ENCODE results near the gene STK11IP.

STK11IP gene, protein sequence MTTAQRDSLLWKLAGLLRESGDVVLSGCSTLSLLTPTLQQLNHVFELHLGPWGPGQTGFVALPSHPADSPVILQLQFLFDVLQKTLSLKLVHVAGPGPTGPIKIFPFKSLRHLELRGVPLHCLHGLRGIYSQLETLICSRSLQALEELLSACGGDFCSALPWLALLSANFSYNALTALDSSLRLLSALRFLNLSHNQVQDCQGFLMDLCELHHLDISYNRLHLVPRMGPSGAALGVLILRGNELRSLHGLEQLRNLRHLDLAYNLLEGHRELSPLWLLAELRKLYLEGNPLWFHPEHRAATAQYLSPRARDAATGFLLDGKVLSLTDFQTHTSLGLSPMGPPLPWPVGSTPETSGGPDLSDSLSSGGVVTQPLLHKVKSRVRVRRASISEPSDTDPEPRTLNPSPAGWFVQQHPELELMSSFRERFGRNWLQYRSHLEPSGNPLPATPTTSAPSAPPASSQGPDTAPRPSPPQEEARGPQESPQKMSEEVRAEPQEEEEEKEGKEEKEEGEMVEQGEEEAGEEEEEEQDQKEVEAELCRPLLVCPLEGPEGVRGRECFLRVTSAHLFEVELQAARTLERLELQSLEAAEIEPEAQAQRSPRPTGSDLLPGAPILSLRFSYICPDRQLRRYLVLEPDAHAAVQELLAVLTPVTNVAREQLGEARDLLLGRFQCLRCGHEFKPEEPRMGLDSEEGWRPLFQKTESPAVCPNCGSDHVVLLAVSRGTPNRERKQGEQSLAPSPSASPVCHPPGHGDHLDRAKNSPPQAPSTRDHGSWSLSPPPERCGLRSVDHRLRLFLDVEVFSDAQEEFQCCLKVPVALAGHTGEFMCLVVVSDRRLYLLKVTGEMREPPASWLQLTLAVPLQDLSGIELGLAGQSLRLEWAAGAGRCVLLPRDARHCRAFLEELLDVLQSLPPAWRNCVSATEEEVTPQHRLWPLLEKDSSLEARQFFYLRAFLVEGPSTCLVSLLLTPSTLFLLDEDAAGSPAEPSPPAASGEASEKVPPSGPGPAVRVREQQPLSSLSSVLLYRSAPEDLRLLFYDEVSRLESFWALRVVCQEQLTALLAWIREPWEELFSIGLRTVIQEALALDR

DNA sequence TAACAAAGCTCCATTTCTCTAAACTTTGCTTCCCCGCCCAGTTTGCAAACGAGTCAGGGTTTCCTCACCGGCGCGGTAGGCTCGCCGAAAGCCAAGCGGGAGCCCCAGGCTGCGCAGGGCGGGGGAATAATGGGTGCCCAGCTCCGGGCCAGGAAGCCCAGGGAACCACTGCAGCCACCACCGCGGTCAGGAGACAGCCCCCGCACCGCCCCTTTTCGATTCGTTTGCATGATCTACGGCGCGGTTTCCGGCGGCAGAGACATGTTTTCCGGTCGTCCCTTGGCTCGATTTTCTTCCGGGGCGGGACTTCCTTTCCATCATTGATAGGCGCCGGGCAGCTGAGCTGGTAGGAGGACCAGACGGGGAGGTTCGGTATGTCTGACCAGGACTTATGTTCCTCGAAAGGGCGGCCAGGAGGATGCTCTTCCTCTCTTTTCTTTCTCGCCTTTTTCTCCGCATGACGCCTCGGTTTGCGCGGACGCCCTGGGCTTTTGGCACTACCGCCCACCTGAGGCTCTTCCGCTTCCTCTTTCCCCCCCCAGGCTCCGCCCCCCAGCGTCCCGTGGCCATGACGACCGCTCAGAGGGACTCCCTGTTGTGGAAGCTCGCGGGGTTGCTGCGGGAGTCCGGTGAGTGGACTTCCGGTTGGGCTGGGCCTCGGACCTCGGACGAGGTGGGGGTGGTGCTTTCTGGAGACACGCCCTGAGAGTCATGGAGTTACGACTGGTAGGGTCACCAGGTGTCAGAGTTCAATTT lies at the start of gene STK11IP:
Gene STK11IP (plus strand): TSS at position 306 of the 756 bp plus-strand sequence. CDS start 263 bp downstream, at position 569.
- peak; percentile 85 for DNase-seq

DNA sequence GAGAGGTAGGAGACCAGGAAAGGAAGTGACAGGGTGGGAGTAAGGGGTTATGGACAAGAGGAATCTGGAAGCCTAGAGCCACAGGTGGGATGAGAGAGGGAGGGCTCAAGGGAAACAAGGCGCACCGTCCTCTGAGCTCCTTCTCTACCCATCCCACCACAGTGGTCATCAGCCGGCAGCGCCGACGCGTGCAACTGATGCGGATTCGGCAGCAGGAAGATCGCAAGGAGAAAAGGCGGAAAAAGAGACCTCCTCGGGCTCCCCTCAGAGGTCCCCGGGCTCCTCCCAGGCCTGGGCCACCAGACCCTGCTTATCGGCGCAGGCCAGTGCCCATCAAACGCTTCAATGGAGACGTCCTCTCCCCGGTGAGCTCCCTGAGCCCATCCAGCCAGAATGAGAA lies 48.7 kb upstream of the STK11IP start:
- DNase-seq: no peak

DNA sequence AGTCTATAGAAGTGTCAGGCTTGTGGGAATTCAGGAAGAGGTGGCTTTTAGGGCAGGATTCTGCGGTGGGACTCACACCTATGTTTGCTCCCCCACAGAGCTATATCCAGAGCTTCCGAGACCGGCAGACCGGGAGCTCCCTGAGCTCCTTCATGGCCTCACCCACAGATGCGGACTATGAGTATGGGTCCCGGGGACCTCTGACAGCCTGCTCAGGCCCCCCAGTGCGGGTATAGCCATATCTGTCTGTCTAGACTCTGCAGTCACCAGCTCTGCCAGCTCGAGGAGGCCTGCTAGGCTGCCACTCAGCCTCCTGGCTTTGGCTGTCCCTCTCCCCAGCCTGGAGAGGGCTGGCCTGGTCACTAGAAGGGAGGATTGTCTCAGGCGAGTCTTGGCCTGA lies 48.0 kb upstream of the STK11IP start:
- DNase-seq: no peak

DNA sequence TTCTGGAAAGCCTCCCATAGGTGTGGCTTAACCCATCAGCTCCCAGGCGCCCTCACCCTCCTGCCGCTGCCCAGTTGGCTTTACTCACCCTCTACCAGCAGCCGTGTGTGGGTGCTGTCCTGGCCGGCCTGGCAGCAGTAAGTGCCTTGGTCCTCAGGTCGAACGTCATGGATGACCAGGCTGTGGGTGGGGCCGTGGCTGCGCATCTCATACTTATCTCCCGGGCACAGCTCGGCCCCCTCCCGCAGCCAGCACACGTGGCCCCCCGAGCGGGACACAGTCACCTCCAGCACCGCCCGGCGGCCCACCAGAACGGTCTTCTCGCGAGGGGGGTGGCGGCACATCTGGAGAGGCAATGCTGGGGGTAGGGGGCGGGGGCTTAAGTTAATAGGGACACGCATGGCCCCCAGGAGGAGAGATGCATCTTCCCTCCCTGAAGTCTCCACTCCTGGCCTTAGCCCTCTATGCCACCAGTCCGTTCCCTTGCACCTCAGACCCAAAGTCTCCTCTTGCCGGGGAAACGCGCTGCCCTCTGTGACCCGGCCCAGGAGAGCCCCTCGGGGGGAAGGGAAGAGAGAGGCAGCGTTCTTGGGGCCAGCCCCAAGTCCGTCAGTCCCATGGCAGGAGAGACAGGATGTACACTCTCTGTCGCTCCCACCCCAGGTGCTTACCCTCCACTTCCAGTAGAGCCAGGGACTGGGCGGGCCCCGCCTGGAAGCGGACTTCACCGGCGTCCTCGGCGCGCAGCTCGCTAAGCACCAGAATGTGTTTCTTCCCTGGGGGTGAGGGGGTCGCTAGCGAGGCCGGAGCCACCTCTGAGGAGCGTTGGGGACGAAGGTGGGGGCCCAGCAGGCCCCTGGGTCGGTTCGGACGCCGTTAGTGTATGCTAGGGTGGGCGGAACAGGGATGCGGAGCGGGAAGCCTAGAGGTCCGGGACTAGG lies 45.9 kb upstream of the STK11IP start:
- DNase-seq: no peak

DNA sequence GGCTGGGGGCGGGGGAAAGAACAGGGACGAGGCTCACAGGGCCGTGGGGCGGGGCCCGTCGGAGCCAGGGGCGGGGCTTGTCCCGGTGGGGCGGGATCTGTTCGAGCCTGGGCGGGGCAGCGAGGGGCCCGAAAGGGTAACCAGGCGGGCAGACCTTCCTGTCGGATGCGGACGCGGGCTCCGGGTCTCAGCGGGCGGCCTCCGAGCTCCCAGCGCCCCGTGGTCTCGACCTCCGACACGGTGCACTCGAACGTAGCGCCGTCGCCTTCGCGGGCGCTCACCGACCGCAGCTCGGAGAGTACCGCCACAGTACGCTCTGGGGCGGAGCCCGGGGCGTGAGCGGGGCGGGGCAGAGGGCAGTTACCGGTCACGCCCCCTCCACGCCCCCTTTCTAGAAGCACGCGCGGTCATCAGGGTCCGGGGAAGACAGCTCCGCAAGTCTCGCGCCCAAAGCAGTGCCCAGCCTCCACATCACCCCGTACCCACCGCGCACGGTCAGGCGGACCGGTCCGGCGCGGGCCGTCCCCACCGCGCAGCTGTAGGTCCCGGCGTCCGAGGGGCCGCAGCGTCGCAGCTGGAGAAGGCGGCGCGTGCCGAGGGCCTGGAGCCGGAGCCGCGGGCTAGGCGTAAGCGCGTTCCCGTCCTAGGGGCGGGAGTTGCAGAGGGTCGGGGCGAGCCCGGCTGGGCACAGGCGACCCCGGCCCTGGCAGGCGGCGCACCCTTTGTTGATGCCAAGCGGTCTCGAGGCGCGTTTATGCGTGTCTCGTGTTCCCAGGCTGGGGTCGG lies 45.1 kb upstream of the STK11IP start:
- peak; percentile 79 for DNase-seq

DNA sequence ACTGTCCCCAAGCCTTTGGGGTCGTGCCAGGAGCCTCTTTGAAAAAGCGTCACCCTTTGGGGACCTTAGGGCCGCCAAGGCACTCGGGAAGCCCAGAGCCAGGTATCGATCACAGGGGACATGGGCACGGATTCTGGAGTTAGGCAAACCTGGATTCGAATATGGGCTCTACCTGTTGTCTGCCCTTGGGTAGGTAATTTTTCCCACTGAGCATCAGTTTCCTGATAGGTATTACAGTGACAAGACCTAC lies 44.6 kb upstream of the STK11IP start:
- DNase-seq: no peak

DNA sequence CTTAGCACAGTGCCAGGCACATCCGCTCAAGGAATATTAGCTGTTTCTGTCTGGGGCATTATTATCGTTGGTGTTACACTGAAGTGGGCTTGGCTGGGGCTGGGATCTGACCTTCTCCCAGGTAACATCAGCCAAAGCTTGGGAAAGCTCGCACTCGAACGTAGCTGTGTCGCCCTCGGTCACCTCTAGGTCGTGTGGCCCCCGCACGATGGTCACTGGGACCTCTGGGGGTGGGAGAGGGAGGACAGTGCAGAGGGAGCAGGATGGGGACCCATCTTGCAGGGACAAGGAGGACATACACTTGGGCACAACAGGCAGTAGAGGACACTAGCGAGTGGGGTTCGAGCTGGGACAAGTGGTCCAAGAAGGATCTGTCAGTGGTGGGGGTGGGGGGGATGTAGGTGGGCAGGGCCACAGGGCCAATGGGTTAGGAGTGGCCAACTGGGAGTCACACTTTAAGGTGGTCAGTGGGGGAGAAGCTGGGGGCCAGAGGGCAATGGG lies 44.1 kb upstream of the STK11IP start:
- no peak for DNase-seq

DNA sequence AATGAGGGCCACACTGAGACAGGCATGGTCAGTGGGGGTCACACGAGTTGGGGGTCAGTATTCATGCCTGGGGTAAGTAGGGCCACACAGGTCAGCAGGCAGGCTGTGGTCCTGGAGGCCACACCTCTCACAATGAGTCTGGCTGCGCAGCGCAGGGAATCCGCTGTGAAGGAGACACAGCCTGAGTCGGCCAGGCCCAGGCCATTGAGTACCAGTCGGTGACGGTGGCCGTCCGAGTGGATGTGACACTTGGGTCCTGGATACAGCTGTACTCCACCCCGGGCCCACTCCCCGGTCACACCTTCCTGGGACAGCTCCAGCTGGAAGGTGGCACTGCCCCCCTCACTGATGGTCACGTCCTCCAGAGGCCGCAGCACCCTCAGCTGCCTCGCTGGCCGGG lies 43.3 kb upstream of the STK11IP start:
- no peak for DNase-seq

DNA sequence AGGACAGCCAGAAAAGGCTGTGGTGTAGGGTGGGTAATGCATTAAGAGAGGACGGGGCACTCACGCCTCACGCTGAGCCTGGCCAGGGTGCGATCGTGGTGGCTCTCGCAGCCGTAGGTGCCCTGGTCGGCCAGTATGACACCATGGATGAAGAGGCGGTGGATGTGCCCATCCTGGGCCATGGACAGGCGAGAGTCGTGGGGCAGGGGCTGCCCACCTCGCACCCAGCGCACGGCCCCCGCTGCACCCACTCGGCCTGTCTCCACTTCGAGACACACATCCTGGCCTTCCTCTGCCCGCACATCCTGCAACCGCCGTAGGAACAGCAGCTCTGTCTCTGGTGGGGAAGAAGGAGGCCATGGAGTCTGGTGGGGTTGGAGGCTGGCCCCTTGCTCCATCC lies 41.7 kb upstream of the STK11IP start:
- no peak for DNase-seq

DNA sequence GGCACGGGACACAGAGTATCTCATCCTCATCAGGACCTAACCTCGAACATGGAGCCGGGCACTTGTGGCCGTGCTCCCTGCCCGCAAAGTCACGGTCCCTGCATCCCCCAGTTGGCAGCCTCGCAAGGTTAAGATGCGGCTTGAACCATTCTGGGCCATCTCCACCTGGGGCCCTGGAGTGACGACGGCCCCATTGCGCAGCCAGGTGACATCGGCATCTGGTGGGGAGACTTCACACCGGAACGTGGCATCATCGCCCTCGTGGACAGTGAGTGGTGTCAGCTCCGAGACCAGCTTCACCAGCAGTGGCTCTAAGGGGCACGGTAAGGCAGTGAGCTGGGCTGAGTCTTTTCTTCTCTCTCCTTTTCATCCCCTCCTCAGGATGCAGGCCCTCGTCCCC lies 41.2 kb upstream of the STK11IP start:
- DNase-seq: no peak

DNA sequence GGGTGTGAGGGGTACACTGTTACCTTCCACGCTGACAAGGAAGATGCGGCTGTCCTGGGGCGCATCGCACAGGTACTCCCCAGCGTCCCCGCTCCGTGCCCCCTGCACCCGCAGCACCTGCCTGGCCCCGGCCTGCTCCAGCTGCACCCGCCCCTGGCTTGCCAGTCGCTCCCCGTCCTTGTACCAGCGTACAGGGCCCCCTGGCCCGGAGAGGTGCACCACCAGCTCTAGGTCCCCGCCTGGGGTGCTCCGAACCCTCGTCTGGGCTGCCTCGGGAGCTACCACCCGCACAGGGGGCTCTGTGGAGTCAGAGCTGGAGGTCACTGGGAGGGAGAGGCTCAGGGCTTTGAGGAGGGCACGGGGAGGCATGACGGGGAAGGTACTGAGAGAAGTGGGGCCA lies 40.3 kb upstream of the STK11IP start:
- no peak for DNase-seq

DNA sequence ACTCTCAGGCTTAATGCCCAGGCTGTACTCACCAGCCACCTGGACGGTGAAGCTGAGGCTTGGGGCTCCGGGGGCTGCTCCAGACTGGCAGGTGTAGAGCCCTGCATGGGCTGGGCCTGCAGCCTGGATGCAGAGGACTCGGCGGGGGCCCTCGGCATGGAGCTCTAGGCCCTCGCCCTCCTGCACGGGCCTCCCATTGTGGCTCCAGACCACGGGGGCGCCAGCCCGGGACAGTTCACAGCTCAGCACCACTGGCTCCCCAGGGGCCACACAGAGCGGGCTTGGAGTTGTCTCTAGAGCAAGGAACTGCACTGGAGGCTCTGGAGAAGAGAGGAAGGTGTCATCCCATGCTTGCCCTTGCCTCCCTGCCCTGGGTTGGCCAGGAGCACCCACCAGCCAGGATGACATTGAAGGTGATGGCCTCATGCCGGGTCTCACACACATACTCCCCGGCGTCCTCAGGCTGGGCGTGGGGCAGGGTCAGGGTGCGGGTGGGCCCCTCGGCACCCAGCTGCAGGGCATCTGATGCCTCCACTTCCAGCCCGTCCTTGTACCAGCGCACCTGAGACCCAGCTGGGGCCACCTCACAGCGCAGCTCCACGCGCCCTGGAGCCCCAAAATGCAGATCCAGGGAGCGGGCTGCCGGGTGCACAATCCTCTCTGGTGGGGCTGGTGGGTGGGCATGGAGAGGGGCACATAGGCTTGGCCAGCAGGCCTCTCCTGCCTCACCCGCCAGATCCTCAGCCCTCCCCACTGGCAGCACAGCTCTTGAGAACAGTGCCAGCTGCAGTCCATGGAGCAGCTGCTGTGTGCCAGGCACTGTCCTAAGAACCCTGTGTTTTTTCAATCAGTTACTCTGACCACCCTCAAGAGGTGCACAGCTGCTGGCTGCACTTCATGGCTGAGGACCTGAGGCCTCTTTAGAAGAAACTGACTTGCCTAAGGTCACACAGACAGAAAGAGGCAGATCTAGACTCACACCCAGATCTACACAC lies 39.6 kb upstream of the STK11IP start:
- DNase-seq: no peak

DNA sequence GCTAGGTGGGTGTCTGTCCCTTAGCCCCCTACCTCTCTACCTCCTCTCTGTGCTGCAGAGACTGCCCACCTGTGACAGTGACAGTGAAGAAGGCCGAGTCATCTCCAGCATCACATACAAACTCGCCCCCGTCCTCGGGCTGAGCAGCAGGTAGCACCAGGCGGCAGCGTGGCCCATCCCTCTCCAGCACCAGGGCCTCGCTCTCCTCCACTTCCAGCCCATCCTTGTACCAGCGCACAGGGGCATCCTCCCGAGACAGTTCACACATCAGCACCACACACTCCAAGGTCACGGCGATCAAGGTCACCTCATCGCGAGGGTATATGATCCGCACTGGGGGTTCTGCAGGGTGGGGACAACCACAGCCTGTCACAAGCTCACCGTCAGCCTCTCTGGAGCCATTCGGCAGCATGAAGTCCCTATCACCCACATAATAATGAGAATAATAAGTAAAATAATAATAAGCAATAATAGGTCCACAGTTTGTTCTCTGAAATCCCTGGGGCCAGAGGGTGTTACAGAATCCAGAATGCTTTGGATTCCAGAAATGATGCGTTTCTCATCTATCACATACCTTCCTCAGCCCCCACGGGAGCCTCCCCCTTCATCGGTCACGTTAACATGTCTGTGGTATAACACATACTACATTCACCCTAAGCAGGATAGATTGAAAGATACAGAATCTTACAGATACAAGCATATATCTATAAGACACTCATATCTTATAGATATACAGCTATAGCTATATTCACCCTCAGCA lies 38.3 kb upstream of the STK11IP start:
- no peak for DNase-seq

DNA sequence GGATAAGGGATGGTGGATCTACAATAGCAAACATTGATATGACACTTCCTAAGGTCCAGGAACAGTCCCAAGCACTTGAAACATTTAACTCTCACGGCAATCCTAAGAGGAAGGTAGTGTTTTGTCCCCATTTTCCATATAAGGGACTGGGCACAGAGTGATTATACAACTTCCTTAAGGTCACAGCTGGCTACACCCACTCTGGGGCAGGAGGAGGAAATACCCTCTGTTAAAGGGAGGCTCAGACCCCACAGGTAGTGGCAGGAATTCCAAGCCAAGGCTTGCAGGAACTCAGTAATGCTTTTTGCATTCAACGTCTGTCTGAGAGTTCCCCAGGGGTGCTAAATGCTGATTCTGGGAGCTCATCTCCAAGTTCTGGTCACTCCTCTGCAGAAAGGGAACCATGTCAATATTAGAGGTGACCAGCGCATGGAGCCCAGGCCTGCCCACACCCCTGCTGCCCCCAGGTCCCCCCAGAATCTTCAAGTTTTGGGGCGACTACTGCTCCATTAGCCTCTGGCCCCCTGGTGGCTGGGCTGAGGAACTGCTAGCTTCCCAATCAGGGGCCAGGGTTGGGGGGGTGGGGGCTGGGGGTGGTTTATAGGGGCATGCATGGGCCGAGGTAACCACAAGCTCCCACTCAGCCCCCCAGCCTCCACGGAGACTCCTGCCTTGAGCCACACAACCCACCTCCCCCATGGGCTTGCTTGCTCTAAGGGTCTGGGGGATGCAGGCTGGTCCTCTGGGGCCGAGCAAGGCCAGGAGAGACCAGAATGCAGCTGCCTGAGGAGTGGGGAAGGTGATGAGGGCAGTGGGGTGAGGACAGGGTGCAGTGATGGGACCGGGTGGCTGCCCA lies 37.4 kb upstream of the STK11IP start:
- no peak for DNase-seq

DNA sequence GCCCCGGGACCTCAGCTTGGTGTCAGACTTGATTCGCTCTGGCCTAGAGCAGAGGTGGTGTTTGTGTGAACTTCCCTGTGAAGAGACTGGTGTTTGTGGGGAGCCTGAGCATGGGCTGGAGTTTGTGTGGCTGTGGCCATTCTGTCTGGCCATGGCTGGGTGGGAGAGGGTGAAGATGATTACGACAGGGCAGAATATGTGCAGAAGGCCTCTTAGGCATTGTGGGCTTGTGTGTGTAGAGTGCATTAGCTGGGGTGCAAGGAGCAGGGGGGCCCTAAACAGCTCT lies 36.8 kb upstream of the STK11IP start:
- no peak for DNase-seq

DNA sequence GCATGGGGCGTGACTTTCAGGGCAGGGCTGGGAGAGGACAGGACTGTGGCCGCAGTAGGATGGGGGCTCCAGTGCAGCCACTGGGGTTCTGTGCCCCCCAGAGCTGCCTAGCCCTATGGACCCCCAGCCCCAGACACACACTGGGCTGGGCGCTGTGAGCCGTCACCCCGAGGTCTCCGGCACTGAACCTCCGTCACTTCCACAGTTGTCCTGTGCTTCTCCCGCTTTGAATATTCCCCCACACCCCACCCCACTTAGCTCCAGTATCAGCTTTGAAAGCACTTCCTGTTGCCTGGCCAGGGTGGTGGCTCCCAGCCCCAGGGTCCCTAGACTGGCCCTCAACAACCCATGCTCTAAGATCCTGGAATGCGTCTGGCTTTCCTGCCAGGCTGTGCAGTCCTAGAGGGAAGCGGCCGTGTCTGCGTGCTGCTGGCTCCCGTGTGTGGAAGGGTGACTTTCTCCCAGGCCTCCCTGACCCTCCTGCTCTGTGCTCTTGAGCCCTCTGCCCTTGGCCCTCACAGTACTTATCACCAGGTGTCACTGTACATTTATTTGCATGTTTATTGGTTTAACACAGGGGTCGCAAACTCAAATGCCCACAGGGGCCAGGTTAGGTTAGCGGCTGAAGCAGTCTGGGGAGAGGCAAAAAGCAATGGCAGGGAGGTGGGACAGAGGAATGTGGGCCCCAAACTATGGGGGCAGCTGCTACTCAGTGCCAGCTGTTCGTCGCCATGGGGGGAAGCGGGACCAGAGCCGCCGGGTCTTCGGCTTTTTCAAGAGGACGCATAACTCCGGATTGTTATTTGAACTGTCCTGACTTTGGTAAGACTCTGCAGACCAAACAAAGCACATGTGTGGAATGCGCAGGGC lies 36.2 kb upstream of the STK11IP start:
- DNase-seq: no peak

Measured in NCI-H1436 (cell line).